ENCODE measurements around the gene CCDC188. TPM values are rescaled to one million over a fixed set of nuclear protein-coding genes. Genes with fewer than 3 reads are reported as not detected.
A peak's percentile ranks its signal among the peaks of the same experiment; 100 is the strongest.

The CCDC188 gene
- total and polyA plus RNA-seq, 9 of the 15 experiments (the other 6 are each of a cell fraction or from before 2014, with no cell fraction given) = not detected

DNA sequence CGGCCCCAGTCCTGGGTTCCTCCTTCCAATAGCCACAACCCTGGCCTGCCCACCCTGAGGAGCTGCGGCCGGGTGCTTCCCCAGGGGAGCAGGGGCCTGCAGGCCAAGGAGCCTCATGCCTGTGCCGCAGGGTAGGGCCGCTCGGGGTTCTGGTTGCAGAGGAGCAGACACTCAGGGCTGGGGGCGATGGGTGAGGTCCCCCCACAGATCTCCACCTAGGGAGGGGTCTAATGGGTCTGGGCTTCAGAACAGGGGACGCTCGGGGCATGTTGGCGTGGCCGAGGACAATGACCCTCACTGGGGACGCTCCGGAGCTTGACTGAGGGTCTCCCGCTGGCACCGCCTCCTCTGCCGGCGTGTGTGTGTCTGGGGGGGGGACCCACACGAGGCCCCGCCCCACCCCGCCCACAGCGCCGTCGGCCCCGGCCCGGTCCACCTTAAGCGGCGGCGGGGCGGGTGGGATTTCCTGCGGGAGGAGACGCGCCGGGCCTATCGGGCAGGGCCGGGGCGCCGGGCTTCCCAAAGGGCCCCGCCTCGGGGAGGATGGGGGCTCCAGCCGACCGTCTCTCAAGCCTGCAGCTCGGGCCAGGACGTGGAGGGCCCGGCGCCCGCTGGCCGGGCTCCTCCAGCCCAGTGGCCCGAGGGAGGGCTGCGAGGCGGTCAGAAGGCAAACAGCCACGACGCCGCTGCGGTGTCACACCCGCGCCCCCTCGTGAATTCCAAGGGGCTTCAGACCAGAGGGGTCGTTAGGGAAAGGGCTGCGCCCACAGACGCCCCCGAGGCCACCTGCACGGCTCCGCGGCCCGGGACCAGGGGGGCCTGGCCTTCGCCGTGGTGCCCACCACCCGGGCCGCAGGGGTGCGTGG, 19.9 kb downstream of the CCDC188 start (continued):
- TF ChIP-seq, protein P1, sequence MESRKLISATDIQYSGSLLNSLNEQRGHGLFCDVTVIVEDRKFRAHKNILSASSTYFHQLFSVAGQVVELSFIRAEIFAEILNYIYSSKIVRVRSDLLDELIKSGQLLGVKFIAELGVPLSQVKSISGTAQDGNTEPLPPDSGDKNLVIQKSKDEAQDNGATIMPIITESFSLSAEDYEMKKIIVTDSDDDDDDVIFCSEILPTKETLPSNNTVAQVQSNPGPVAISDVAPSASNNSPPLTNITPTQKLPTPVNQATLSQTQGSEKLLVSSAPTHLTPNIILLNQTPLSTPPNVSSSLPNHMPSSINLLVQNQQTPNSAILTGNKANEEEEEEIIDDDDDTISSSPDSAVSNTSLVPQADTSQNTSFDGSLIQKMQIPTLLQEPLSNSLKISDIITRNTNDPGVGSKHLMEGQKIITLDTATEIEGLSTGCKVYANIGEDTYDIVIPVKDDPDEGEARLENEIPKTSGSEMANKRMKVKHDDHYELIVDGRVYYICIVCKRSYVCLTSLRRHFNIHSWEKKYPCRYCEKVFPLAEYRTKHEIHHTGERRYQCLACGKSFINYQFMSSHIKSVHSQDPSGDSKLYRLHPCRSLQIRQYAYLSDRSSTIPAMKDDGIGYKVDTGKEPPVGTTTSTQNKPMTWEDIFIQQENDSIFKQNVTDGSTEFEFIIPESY (CRISPR knock-in tag; IDR thresholded peaks at IDR 0.05) = no peak
- TF ChIP-seq, protein P2, sequence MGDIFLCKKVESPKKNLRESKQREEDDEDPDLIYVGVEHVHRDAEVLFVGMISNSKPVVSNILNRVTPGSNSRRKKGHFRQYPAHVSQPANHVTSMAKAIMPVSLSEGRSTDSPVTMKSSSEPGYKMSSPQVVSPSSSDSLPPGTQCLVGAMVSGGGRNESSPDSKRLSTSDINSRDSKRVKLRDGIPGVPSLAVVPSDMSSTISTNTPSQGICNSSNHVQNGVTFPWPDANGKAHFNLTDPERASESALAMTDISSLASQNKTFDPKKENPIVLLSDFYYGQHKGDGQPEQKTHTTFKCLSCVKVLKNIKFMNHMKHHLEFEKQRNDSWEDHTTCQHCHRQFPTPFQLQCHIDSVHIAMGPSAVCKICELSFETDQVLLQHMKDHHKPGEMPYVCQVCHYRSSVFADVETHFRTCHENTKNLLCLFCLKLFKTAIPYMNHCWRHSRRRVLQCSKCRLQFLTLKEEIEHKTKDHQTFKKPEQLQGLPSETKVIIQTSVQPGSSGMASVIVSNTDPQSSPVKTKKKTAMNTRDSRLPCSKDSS (IDR thresholded peaks at IDR 0.05; ENCODE audit: low read depth, partially characterized antibody) = no peak
- TF ChIP-seq ZC3H8 (IDR thresholded peaks at IDR 0.05) = no peak
- TF ChIP-seq, protein P3, sequence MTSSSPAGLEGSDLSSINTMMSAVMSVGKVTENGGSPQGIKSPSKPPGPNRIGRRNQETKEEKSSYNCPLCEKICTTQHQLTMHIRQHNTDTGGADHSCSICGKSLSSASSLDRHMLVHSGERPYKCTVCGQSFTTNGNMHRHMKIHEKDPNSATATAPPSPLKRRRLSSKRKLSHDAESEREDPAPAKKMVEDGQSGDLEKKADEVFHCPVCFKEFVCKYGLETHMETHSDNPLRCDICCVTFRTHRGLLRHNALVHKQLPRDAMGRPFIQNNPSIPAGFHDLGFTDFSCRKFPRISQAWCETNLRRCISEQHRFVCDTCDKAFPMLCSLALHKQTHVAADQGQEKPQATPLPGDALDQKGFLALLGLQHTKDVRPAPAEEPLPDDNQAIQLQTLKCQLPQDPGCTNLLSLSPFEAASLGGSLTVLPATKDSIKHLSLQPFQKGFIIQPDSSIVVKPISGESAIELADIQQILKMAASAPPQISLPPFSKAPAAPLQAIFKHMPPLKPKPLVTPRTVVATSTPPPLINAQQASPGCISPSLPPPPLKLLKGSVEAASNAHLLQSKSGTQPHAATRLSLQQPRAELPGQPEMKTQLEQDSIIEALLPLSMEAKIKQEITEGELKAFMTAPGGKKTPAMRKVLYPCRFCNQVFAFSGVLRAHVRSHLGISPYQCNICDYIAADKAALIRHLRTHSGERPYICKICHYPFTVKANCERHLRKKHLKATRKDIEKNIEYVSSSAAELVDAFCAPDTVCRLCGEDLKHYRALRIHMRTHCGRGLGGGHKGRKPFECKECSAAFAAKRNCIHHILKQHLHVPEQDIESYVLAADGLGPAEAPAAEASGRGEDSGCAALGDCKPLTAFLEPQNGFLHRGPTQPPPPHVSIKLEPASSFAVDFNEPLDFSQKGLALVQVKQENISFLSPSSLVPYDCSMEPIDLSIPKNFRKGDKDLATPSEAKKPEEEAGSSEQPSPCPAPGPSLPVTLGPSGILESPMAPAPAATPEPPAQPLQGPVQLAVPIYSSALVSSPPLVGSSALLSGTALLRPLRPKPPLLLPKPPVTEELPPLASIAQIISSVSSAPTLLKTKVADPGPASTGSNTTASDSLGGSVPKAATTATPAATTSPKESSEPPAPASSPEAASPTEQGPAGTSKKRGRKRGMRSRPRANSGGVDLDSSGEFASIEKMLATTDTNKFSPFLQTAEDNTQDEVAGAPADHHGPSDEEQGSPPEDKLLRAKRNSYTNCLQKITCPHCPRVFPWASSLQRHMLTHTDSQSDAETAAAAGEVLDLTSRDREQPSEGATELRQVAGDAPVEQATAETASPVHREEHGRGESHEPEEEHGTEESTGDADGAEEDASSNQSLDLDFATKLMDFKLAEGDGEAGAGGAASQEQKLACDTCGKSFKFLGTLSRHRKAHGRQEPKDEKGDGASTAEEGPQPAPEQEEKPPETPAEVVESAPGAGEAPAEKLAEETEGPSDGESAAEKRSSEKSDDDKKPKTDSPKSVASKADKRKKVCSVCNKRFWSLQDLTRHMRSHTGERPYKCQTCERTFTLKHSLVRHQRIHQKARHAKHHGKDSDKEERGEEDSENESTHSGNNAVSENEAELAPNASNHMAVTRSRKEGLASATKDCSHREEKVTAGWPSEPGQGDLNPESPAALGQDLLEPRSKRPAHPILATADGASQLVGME (CRISPR knock-in tag; IDR thresholded peaks at IDR 0.05) = peak; percentile 88
- no peak for TF ChIP-seq TRIM24 (IDR thresholded peaks at IDR 0.05)
- no peak for TF ChIP-seq CEBPG (CRISPR knock-in tag; IDR thresholded peaks at IDR 0.05)
- TF ChIP-seq CEBPG (tag; conservative IDR thresholded peaks at IDR 0.05 in 1 of 2, IDR thresholded peaks at IDR 0.05 in 1 of 2) = no peak
- TF ChIP-seq, protein P4, sequence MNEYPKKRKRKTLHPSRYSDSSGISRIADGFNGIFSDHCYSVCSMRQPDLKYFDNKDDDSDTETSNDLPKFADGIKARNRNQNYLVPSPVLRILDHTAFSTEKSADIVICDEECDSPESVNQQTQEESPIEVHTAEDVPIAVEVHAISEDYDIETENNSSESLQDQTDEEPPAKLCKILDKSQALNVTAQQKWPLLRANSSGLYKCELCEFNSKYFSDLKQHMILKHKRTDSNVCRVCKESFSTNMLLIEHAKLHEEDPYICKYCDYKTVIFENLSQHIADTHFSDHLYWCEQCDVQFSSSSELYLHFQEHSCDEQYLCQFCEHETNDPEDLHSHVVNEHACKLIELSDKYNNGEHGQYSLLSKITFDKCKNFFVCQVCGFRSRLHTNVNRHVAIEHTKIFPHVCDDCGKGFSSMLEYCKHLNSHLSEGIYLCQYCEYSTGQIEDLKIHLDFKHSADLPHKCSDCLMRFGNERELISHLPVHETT (CRISPR knock-in tag; conservative IDR thresholded peaks at IDR 0.05 in 1 of 2, IDR thresholded peaks at IDR 0.05 in 1 of 2) = peak in 1 of 2 experiments; percentile 47; a peak in 2 of 4 replicates
- TF ChIP-seq, protein P5, sequence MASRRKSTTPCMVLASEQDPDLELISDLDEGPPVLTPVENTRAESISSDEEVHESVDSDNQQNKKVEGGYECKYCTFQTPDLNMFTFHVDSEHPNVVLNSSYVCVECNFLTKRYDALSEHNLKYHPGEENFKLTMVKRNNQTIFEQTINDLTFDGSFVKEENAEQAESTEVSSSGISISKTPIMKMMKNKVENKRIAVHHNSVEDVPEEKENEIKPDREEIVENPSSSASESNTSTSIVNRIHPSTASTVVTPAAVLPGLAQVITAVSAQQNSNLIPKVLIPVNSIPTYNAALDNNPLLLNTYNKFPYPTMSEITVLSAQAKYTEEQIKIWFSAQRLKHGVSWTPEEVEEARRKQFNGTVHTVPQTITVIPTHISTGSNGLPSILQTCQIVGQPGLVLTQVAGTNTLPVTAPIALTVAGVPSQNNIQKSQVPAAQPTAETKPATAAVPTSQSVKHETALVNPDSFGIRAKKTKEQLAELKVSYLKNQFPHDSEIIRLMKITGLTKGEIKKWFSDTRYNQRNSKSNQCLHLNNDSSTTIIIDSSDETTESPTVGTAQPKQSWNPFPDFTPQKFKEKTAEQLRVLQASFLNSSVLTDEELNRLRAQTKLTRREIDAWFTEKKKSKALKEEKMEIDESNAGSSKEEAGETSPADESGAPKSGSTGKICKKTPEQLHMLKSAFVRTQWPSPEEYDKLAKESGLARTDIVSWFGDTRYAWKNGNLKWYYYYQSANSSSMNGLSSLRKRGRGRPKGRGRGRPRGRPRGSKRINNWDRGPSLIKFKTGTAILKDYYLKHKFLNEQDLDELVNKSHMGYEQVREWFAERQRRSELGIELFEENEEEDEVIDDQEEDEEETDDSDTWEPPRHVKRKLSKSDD (conservative IDR thresholded peaks at IDR 0.05; ENCODE audit: low read length) = no peak; the same call in 1 of the 2 replicates
- TF ChIP-seq ZC3H11A (IDR thresholded peaks at IDR 0.05; ENCODE audit: low read depth, low read length) = no peak
- TF ChIP-seq CSDE1 (IDR thresholded peaks at IDR 0.05) = no peak
- TF ChIP-seq HNRNPL (IDR thresholded peaks at IDR 0.05; ENCODE audit: low read depth, low read length) = peak; percentile 74; the same call in 1 of the 2 replicates
